HG03060 (cell line): ENCODE measurements around the gene PMM1.

Experiments used
- ATAC-seq: cut with Tn5 transposase; IDR thresholded peaks from one replicate; pipeline ENCODE4 v1.9.1; 2021; ENCODE audit warnings: low read depth, moderate number of reproducible peaks; ENCODE audit not compliant: unreplicated experiment

Gene PMM1

GRCh38 chr22:41540006-41540315, 49.7 kb downstream of the PMM1 start:
- no peak for ATAC-seq

- no peak for ATAC-seq
Observed at GRCh38 chr22:41539146-41540005, 50.3 kb downstream of the PMM1 start.

DNA sequence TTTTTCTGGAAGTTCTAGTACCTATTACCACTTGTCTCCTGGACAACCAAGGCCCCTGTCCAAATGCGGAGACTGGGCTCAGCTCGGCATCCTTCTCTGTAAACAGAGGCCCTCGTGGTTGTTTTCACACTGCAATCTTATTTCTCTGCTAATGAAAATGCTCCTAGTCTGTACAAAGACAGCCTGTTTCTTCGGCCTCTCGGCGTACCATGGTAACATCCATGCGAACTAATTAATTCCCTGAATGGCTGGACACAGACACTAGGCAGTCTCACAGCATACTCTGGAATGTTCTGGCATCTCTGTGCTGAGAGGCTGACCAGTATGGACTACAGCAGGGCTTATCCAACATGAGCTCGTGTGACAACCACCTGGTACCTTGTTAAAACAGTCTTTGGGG, 51.1 kb downstream of the PMM1 start:
- no peak for ATAC-seq

- ATAC-seq = no peak
Observed at GRCh38 chr22:41537203-41537602, 52.4 kb downstream of the PMM1 start.

DNA sequence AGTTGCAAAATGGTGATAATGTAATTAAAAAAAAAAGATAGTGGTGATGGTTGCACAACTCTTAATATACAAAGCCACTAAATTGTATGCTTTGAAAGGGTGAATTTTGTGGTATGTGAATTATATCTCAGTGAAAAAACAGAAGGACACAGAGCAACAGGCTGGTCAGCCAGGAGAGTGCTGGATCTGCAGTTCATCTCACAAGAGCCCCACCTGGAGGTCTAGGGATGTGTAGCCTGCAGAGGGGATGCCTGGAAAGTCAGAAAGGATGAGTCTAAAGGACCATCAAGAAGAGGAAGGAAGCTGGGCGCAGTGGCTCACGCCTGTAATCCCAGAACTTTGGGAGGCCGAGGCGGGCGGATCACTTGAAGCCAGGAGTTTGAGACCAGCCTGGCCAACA, 54.4 kb downstream of the PMM1 start:
- no peak for ATAC-seq

- no peak for ATAC-seq
Observed at GRCh38 chr22:41534219-41534618, 55.4 kb downstream of the PMM1 start.

DNA sequence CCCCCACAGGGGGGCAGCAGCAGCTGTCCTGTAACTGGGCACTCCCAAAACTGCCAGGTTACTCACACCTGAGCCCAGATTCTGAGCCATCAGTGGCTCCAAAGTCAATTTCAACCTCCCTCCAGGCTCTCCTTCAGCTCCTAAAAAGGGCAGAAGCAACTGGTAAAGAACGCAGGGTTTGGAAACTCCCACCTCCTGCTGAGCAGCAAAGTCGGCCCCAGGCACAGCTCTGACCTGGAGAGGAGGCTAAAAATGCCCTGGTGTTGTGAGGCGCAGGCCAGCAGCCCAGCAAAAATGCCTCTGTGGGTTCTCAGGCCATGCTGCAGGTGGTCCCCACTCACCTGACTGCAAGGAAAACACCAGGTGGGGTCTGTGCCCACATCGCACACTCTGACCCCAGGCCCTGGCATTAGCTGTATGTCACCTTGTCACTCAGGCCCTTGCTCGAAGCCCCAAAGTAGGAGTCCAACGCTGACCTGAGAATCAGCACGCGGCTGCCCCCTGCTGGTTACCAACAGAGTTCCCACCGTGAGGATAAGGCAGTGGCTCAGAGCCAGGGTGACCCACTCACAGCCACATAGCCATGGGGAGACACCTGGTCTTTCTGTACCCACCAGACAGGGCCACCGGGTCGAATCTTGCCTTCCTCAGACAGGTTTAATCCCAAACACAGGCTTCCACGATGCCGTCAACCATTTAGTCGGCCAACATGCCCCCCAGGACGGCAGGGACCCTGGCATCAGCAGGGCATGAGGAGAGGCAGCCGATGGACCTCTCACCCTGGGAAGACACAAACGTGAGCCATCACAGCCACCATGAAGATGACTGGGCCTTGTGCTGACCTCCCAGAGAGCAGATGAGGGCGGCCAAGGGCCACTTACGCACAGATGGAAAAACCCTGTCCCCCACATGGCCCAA, 56.5 kb downstream of the PMM1 start:
- ATAC-seq = no peak

GRCh38 chr22:41531715-41532477, 57.7 kb downstream of the PMM1 start:
- ATAC-seq = no peak

- ATAC-seq = no peak
Observed at GRCh38 chr22:41530890-41531714, 58.5 kb downstream of the PMM1 start.

- no peak for ATAC-seq
Observed at GRCh38 chr22:41528938-41529561, 60.6 kb downstream of the PMM1 start.

GRCh38 chr22:41528132-41528766, 61.4 kb downstream of the PMM1 start:
- ATAC-seq = no peak
